ENCODE measurements around the gene TRIP11.

DNA sequence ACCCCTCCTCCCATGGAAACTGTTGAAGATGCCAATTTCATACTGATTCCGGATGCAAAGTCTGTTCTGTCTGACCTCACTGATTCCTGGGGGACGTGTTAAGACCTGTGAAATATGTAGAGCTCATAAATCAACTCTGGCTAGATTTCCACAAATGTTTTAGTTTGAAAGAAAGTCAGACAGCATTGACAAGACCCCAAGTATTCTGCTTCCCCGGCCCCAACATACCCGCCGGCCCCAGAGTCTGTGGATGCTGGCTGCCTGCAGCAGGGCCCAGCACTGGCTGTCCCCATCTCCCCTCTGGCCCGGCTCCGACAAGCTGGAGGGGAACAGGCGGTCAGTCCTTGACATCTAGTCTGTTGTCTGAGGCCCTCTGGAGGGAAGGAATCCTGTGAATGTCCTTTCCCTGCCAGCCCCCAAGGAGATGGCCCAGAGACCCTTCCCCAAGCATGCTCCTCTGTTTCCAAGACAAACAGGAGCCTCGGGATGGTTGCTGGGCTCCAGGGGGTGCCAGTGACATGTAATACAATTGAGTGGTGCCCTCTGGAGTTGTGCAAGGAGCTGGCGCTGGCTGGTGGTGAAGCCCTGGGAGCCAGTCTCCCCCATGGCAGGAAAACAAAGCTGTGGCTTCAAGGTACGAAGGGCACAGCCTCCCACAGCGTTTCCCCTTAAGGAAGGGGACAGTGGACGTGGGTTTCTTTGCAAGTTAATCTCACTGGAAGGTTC, 114.7 kb downstream of the TRIP11 start:
- TF ChIP-seq, protein P1, sequence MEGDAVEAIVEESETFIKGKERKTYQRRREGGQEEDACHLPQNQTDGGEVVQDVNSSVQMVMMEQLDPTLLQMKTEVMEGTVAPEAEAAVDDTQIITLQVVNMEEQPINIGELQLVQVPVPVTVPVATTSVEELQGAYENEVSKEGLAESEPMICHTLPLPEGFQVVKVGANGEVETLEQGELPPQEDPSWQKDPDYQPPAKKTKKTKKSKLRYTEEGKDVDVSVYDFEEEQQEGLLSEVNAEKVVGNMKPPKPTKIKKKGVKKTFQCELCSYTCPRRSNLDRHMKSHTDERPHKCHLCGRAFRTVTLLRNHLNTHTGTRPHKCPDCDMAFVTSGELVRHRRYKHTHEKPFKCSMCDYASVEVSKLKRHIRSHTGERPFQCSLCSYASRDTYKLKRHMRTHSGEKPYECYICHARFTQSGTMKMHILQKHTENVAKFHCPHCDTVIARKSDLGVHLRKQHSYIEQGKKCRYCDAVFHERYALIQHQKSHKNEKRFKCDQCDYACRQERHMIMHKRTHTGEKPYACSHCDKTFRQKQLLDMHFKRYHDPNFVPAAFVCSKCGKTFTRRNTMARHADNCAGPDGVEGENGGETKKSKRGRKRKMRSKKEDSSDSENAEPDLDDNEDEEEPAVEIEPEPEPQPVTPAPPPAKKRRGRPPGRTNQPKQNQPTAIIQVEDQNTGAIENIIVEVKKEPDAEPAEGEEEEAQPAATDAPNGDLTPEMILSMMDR (conservative IDR thresholded peaks at IDR 0.05 in 1 of 2, IDR thresholded peaks at IDR 0.05 in 1 of 2; ENCODE audit: low read depth in 1 of 2, low read length in 2 of 2), result no peak
- TF ChIP-seq EZH2 (IDR thresholded peaks at IDR 0.05; ENCODE audit: low read length, missing control alignments), result no peak

Measured in fibroblast of lung (primary cell).